ENCODE measurements around the gene SPTLC2.

DNA sequence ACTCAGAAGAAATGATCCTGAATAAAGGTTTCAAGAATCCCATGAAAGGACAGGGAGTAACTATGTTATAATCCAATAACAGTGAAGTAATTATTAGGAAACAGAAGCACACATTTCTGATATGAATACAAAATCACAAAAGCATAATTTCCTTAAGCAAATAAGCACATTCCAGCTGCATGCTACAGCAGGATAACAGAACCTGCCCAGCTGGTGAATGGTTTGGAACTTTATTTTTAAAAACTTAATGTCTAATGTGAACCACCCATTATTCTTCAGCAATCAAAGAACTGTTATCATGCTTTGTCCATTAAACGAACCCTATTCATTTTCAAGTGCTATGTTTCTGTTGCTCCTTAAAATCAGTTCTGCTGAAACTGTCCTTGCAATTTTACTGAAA is 13.4 kb downstream of the SPTLC2 start:
- TF ChIP-seq, protein P1, sequence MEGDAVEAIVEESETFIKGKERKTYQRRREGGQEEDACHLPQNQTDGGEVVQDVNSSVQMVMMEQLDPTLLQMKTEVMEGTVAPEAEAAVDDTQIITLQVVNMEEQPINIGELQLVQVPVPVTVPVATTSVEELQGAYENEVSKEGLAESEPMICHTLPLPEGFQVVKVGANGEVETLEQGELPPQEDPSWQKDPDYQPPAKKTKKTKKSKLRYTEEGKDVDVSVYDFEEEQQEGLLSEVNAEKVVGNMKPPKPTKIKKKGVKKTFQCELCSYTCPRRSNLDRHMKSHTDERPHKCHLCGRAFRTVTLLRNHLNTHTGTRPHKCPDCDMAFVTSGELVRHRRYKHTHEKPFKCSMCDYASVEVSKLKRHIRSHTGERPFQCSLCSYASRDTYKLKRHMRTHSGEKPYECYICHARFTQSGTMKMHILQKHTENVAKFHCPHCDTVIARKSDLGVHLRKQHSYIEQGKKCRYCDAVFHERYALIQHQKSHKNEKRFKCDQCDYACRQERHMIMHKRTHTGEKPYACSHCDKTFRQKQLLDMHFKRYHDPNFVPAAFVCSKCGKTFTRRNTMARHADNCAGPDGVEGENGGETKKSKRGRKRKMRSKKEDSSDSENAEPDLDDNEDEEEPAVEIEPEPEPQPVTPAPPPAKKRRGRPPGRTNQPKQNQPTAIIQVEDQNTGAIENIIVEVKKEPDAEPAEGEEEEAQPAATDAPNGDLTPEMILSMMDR (IDR thresholded peaks at IDR 0.05; ENCODE audit: low read length): no peak
- TF ChIP-seq EZH2 (optimal IDR thresholded peaks at IDR 0.05; ENCODE audit: low read depth, low read length): no peak
